Stimulated activated CD8-positive, alpha-beta memory T cell treated with anti-CD3 and anti-CD28 coated beads, Interleukin-12 subunit alpha, Interleukin-12 subunit beta, amount 100 ng/mL, for 4 hours (primary cell): ENCODE data around the gene PACS2.

Experiments
- DNase-seq: peaks from one replicate; pipeline ENCODE4 v3.0.0-alpha.2; 2020; ENCODE audit warnings: low read depth

The PACS2 gene

GRCh38 chr14:105411017-105411941 is 96.7 kb downstream of the PACS2 start:
- no peak for DNase-seq

- DNase-seq = no peak
These were observed 97.6 kb downstream of the PACS2 start for GRCh38 chr14:105411985-105412770.

GRCh38 chr14:105412771-105413543 is 98.4 kb downstream of the PACS2 start:
- DNase-seq = no peak

GRCh38 chr14:105413544-105413886 is 99.0 kb downstream of the PACS2 start:
- DNase-seq = no peak

- peak; percentile 49 for DNase-seq
These were observed 100.2 kb downstream of the PACS2 start for GRCh38 chr14:105414456-105415371.

GRCh38 chr14:105415481-105416428 is 101.2 kb downstream of the PACS2 start:
- no peak for DNase-seq

- DNase-seq = no peak
These were observed 102.1 kb downstream of the PACS2 start for GRCh38 chr14:105416671-105417070.

GRCh38 chr14:105417690-105418121 is 103.2 kb downstream of the PACS2 start:
- DNase-seq = no peak

- no peak for DNase-seq
These were observed 104.0 kb downstream of the PACS2 start for GRCh38 chr14:105418269-105419194.

GRCh38 chr14:105419195-105420091 is 104.9 kb downstream of the PACS2 start, which contains the start of gene MTA1:
Gene MTA1 (plus strand): TSS chr14:105419827. CDS start chr14:105420036, 209 bp downstream.
- peak; percentile 30 for DNase-seq

GRCh38 chr14:105420101-105420973 is 105.8 kb downstream of the PACS2 start:
- no peak for DNase-seq

- no peak for DNase-seq
These were observed 106.6 kb downstream of the PACS2 start for GRCh38 chr14:105420974-105421674.

GRCh38 chr14:105421723-105422615 is 107.4 kb downstream of the PACS2 start:
- DNase-seq = no peak

GRCh38 chr14:105422695-105423487 is 108.3 kb downstream of the PACS2 start:
- DNase-seq = no peak
